HG03060 (cell line): ENCODE results near the gene ETV3L.

Experiments
- ATAC-seq: cut with Tn5 transposase; IDR thresholded peaks from one replicate; pipeline ENCODE4 v1.9.1; 2021; ENCODE audit warnings: low read depth, moderate number of reproducible peaks; ENCODE audit not compliant: unreplicated experiment

The ETV3L gene

DNA sequence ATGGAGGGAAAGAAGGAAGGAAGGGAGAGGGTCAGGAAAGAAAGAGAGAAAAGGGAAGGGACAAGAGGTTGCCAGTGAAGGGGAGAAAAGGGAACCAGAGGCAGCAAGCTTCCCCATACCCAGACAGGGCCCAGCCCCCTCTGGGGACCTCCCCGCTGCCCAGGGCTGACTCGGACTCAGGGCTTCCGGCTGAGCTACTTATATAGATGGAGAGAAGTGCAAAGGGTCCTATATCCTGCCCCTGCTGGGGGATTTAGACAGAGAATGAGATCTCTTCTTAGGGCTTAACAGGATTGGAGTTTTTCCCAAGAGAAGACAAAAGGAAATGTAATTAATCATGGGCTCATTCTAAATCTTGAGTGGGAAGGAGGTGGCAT, at the start of gene ETV3L:
ETV3L (minus strand) TSS at position 176 of the 377 bp plus-strand sequence. CDS start 285 bp downstream, outside the sequence.
- no peak for ATAC-seq

DNA sequence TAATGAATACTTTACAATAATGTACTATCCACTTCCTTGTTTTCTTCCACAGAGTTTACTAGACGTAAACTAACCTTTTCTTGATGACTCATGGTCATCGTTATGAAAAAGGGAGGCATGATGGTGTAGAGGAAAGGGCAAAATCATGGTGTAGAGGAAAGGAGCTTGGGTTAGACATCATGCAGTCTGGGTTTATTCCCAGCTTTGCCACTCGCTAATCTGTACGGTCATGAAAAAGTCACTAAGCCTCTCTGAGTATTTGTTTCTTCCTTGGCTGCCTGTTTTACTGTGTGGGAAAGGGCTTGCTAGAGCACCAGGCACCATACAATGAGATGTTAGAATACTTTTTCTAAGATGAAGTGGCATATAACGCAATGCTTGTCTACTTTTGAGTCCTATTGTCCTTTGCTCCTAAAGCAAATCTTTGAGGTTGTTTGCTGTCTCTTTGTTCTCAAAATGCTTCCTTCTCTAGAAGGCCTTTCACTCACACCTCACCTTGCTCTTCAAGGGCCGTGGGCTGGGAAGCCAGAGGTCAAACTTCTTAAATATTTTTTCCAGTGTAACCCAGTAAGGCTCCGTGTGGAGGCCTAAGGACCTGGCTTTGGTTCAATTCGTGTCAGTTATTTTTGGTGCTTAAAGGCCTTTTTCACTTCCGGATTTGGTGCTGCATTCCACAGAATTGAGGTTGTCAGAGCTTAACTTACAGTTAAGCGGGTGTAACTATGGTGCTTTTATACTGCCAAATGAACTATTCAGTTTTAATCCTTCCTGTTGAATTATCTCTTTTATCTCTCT, 48.5 kb upstream of the ETV3L start:
- no peak for ATAC-seq

DNA sequence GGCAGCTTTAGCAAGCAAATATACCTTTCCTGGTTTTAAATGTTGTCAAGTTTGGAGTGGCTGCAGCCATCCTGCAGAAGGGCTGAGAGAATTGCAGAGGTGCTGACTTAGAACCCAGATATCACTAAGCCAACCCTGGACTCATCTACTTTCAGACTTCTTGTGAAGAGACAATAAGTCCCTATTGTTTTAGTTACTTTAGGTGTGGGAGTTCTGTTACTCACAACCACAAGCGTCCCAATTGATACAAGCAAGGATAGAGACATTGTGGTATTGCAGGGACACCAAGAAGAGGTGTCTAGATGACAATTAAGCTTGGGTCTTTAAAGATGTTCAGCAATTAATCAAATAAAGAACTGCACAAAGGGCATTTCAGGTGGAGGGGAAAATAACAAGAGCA, 47.4 kb upstream of the ETV3L start:
- ATAC-seq, result no peak

DNA sequence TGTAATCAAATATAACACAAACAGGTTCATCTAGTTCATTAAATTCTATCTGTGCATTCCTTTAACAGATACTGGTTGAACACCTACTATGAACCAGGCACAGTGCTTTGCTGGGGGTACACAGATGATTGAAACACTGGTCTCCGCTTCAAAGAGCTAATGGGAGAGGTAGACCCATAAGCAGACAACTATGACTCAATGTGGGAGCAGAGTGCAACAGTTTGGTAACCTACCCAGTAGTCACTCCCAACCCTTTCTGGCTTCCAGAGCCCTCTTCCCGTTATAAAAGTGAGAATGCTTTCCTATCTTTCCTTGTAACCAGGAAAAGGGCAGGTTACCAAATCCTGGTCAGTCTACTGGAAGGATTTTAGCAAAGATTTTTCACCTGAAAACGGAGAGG, 46.6 kb upstream of the ETV3L start:
- ATAC-seq, result no peak

DNA sequence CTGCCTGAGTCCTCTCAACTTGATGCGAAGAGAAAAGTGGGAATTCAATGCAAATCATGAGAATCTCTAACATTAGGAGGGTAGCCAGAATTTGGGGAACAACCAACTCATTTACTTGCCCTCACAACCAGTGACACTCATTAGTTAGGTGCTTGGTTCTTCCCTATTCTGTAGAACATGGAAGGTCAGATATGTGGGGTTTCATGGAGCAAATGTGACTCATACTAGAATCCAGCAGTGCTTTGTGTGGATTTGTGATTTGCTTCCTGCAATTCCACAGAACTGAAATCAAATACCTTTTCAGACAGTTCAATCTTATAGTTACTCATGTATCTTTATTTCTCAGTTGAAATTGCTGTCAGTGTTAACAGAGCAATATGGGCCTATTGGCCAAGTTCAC, 45.5 kb upstream of the ETV3L start:
- no peak for ATAC-seq

DNA sequence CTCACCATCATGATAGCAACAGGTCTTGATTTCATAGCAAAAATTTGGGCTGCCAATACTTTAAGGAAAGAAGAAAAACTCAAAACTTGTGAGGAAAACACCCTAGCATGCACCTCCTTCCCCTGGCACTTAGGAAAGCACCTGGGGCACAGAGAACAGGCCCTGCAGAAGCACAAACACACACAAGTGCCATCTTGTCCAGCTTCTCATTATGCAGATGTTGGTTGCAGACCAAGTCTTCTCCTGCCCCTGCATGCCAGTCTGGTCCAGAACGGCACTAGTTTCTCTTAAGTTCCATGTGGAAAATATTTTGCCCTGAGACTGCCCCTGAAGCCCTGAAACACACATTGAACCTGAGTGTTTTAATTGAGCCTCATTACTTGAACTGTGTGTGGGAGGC, 44.9 kb upstream of the ETV3L start:
- no peak for ATAC-seq

DNA sequence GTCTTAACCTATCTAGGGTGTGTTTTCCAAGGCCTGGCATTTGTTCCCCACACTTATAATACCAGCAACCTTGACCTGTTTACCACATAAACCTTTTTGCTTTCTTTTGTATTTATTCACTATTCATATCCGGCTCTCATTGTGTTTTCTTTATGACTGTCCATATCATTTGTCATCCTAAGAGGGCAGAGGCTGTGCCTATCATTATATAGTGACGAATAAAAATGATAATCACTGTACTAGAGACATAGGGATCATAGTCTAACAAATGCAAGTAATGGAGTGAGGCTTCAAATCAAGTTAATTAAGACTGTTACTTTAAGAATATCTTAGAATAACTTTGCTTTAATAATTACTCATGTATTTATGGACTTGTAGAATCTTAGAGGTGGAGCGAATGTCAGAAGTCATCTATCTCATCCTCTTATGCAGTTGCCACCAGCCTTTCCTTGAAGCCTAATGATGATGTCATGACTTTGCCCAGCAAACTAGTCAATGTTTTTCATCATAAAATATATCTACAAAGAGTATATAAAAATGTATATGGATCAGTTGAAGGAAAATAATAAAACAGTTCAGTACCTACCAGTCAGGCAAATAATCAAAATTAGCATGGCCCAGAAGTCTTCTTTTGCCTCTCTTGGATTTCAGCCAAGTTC, 43.3 kb upstream of the ETV3L start:
- no peak for ATAC-seq

DNA sequence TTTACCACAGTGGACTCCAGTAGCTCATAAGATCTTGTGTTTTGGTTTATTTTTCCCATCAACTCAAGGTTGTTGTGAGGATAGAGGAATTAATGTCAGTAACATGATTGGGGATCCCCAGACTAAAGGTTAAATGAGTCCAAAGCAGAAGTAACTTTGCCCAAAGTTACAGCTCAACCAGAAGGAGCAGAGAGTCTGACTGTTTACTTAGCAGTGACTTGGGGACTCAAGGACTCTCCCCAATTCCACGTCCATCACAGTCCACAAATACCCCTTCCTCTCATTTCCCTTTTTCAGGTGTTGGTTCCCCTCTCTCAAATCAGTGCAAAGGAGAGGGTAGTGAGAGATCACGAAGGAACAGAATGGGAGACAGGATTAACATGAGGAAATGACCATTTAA, 42.6 kb upstream of the ETV3L start:
- ATAC-seq, result no peak

DNA sequence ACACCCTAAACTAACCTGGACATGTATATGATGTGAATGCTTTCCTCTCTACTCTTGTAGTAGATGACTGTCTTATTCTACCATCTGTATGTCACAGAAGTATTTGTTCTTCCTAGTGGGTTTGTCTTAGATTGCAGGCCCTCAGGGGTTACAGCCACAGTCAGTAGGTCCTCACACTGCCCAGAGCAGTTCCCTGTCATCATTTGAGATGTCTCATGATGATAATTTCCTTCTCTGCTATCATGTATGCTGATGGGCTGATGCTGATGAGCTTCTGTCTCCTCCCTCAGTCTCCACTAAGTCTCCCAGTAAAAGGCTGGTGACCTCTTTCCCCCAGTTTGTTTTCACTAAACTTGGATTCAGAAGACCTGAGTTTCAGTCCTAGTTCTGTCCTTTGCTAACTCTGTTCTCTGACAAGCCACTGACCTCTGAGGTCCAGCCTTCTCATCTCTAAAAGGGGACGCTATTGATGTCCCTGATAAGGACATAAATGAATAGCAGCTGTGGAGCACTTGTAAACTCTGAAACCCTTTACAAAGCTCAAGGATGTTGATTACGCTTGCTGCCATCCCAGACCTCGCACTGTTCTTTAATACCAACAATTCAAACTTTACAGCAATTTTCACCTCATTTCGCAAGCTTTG, 41.7 kb upstream of the ETV3L start:
- ATAC-seq, result no peak

DNA sequence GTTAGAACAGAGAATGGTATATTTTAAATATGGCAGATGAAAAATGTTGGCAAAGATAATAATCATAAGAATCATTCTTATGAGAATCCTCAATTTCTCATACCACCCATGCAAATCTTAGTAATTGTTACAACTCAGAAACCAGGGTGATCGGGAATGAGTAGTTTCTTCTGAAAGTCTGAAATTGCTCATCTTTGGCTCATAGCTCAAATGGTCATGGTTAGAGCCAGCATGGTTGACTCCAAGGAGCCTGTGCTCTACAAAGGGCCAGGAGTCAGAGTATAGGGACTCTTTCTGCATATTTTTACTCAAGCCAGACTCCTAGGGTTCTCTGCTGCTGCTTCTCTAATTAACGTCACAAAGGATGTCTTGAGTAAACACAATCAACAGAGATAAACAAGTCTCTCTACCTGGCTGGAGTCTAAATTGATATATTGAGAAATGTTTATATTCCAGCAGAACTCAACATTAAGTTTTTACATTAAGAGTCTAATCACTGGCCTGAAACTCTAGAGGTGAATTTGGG, 40.5 kb upstream of the ETV3L start:
- ATAC-seq, result no peak

DNA sequence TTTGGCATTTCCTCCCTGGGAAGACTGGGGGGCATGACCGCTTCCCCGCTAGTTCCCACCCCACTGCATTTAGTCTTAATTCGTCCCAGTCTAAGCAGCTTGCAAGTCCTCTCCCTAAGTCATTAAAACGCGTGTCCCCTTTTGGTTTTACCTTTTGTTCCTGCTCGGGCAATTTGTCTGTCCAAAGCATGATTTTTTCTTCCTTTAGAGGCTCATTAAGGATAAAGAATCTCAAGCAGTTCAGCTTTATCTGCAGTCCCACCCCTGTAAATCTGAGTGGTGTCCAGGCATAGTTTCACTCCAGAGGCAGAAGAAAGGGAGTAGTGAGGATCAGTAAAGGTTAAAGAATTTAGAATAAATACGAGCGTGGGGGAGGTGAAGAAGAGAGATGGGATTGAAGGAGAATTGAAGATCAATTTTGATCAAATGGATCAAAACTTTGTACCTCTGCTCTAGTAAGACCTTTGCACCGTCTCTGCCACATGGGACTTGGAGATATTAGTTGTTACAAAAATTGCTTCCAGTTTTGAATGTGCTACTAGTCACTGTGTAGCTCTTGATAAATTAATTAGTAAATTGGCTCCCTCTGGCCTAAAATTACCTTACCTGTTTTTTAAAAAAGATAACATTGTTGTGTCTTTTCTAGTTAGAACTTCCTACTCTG, 39.6 kb upstream of the ETV3L start:
- no peak for ATAC-seq

DNA sequence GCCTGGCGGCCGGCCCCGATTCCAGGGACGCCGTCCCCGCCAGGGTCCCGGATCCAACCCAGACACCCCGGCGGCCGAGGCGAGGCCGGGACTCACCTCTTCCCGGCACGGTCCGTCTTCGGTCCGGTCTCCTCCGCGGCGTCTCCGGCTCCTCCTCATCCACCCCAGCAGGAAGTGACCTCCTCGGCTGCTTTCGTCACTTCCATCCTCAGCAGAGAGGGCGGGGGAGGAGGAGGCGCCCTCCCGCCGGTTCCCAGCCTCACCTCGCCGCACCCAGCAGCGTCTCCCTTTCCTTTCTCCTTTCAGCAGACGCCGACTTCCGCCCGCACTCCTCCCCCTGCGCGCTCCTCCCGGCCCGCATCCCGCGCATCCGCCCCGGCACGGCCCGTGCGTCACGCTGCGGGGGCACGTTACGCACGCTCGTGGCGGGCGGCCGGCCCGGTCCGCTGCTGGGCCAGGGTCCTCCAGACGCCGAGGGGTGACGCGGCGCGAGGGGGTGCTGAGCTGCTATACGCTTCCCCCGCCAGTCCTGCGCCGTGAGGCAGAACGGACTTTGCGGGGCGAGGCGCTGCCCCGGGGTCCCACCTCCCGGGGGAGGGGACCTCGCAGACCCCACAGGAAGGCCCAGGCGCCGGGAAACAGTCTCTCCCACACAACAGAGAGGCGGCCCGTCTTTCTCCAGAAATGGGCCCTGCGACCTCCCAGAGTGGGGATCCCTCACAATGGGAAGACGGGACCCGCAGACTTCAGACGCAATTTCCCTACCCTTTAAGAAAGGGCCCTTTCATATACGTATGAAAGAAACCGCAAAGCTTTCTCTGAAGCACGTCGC, 38.8 kb upstream of the ETV3L start, which contains the start of gene ETV3:
ETV3 (minus strand) TSS at position 176 of the 832 bp plus-strand sequence. CDS start 2,043 bp downstream, outside the sequence.
- ATAC-seq, result peak; percentile 47

DNA sequence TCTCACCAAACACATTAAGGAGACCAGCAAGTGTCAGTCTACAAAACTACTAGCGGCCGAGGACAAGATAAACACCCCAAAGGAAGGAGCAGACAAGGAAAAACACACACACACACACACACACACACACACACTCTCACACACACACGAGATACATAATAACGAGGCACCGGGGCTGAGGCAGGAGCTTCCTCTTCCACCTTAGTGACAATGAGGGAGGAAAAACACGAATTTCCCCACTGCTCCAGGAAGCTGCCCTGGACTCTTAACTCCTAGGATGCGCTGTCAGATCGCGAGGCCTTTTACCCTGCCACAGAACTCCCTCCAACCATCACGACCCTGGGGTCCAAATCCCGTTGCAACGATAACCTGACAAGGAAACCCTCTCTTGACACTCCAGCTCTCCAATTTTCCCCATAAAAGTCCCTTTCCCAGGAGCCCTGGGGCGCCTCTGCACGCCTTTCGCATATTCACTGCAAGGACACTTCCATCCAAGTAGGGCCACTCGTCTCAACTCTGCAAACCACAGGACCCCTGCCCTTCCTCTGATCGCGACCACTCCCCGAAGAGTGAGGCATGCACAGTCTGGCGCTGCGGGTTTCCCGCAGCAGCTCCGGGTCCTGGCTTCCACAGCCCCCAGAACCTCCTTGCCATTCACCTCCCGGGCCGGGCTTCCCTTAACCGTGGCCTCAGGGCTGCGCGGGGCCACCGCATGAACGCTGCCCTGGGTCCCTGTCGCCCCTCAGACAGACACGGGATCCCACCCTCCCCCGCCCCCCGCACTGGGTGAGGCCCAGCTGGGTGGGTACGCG, 38.0 kb upstream of the ETV3L start:
- no peak for ATAC-seq

DNA sequence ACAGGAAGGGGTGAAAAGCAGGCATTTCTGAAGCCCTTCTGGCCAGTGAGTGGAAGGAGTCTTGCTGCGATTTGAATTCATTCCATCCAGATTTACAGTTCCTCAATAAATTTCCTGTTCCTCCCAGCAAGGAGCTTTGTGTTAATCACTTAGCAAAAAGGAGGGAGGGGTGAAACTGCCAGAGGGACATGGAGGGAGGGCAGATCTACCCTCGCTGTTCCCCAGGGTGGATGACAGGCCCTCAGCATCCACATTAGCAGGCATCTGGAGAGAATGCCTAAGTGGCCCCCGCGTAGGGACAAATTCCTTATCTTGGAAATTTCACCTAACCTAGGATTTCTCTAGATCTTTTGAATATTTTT, 37.4 kb upstream of the ETV3L start:
- no peak for ATAC-seq

DNA sequence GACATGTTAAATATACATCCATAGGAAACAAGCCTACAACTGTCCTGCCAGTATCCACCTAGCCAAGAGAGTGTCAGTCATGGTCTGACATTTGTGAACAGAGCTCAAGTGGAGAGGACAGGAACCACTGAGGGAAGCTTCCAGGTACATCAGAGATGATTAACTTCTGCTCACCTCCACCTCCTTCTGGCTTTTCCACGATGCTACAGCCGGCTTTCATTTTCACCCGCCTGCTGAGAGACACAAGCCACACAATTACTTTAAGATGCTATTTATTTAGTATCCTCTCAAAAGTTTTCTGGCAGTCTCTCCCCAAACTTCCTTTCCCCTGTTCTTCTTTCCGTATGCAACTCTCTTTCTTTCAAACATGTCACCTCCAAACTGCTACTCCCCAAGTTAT, 36.5 kb upstream of the ETV3L start:
- no peak for ATAC-seq

DNA sequence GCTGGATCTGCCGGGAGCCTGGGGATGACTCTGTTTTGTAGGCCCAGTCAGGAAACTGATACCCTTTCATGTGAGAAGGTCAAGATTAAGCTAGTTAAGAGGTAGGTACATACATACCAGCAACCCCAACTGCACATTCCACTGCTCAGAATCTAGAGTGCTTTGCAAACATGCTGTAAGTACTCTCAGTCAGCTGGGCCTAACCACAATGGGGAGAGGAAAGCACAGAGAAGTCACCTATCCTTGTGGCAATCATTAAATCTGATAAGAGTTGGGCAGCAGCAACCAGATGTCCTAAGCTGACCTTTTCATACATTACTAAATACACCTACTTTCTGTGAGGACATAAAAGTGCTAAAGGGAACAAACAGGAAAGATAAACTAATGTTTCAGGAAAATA, 36.0 kb upstream of the ETV3L start:
- no peak for ATAC-seq

DNA sequence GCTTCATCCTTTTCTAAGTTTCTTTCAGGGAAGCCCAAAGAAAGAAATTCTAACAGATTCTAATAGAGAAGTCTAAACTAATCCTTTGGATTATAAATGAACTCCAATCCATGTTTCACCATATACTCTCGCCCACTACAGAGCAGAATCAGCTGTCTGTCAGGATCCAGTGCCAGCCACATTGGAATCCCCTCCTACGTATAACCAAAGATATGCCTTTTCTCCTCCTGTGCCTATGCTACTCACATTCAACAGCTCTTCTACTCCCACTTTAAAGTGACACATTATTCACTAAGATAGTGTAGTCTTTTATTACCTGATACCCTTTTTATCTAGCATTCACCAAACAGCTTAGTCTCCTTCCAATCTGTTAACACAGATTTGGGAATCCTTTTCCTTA, 35.5 kb upstream of the ETV3L start:
- ATAC-seq, result no peak

DNA sequence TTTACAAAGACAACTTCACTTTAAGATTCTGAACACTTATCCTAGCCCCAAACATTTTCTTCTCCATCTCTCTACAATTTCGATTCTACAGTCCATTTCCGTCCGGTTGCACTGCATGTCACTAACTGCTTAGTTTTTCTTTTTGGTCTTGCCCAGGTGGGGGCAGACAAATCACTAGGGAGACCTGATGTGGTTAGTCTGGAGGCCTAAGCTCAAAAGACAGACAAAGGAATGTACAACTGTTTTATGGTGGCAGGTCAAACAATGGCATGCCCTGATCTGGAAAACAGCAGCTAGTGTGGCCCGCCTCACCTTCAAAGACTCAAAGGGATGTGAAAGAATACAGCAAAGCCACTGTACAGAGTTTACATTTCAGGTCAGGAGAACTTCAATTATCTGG, 34.8 kb upstream of the ETV3L start:
- no peak for ATAC-seq

DNA sequence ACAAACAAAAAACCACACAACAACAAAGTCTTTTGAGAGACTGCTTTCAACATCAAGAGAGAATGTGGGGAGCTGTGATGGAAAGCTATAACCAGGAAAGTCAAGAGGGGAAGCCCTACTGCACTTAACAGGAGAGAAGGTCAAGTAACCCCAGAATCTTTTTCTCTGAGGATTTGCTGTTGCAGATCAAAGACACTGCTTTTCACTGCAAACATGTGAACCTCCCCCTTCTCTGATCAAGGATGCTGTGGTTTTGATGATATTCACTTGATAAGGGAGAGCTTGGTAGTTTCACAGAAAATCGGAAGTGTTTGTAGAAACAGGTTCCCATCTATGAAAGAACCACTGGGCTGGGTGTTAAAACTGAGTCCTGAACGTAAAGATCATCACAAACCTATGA, 33.8 kb upstream of the ETV3L start:
- ATAC-seq, result no peak
